HG02678 (cell line): ENCODE data around the gene SLC9C2.
"Not testable (repeated sequence)": the region's sequence is repeated elsewhere in the genome, so short reads cannot be mapped to it uniquely, and the experiment has no call there.

ENCODE experiments used
- ATAC-seq: cut with Tn5 transposase; IDR thresholded peaks from one replicate; pipeline ENCODE4 v1.9.1; 2021; ENCODE audit warnings: mild to moderate bottlenecking, moderate library complexity; ENCODE audit not compliant: unreplicated experiment

The SLC9C2 gene

DNA sequence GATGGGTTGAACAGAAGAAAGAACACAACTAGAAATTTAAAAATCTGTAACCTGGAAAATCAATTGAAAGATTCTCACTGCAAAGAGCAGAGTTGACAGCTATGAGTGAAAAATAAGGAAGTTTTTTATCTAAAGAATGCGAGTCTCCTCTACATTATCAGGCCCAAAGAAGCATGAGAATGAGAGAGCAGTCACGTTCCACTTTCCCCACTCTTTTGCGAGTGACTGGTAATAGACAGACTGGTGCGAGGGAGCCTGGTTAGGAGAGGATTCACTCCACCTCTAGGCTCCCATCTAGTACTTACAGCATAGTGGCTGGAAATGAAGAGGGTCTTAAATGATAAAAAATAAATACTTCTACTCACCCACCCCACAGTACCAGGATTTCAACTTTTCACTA lies 73.8 kb downstream of the SLC9C2 start:
- no peak for ATAC-seq

- no peak for ATAC-seq
Observed at GRCh38 chr1:173527151-173527826, 75.6 kb downstream of the SLC9C2 start.

DNA sequence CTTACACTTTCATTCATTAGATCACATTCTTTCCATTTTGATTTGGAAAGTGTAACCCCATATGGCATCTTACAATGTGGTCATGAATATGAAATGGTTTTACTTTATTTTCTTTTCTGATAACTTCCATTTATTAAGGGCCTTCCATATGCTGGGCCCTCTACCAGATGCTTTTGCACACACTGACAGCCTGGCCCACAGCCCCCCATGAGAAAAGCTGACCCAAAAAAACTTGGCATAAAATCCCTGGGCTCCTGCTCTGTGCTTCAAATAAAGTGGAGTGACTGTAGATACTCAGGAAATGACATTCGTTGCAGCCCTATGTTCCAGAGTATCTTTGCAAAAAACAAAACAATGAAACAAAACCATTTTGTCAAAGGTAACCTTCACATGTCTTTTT lies 76.9 kb downstream of the SLC9C2 start:
- no peak for ATAC-seq

DNA sequence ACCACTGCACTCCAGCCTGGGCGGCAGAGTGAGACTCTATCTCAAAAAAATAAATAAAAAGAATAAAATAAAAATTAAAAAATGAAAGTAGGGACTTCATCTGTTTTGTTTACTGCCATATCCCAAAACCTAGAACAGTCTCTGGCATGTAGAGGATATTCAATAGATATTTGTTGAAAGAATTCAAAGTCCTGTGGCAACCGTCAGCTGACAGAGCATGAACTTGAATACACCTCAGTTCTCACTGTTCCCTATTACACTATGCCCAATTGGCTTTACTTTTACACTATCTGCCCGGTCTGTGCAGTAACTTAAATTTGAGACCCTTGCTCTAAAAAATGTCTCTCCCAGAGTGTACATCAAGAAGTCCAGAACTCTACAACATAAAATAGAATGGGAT lies 79.5 kb downstream of the SLC9C2 start:
- ATAC-seq, result no peak

DNA sequence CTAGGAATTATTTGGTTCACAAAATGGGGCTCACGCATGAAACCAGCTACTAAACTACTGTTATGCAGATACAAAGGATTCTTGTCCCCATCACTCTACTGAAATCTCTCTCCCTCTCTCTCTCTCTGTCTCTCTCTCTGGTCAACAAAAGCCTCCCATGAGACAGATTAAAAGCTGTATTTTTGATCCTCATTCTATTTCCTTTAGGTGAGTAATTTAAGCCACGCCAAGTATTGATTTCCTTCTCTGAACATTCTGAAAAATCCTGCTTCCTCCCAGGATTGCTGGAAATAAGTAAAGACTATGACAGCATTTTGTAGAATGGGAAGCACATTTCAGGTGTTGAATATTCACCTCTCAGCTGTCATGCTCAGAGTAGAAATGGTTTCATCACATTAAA lies 82.1 kb downstream of the SLC9C2 start:
- ATAC-seq, result no peak

GRCh38 chr1:173514503-173514902 lies 88.4 kb downstream of the SLC9C2 start:
- not testable (repeated sequence) for ATAC-seq

GRCh38 chr1:173509797-173510196 lies 93.1 kb downstream of the SLC9C2 start:
- no peak for ATAC-seq

- no peak for ATAC-seq
Observed at GRCh38 chr1:173508541-173508940, 94.3 kb downstream of the SLC9C2 start.

DNA sequence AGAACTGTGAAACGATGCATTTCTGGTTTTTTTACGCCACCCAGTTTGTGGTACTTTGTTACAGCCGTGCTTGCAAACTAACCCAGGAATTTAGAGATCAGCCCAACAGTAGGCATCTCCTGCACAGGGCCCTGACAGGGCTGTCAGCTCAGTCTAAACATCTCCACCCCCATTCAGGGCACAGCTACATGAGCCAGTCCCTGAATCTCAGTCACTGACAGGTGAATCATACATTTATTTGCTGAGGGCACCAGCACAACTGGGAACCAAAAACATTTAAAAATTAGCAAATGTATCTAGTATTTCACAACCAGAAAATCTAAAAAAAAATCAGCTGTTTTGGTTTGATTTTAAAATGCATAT lies 95.0 kb downstream of the SLC9C2 start:
- no peak for ATAC-seq

DNA sequence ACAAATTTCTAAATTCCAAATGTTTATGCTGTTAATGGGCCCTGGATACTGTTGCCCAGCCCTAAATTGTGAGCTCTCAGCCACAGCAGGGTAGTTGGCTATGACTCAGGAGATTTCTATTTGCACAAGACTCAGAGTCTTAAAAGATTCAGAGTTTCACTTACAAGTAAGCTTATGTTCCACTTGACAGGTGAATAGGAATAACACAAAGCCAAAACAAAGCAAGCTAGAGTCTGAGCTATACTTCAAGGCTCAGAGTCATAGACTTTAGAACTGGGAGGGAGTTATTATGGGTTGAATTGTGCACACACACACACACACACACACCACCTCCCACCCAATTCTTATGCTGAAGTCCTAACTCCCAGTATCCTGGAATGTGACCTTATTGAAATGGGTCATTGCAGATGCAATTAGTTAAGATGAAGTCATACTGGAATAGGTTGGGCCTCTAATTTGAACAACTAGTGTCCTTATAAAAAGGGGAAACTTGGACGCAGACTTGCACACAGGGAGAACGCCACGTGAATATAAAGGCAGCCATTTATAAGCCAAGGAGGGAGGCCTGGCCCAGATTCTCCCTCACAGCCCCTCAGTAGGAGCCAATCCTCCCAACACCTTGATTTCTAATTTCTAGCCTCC lies 95.5 kb downstream of the SLC9C2 start:
- no peak for ATAC-seq

DNA sequence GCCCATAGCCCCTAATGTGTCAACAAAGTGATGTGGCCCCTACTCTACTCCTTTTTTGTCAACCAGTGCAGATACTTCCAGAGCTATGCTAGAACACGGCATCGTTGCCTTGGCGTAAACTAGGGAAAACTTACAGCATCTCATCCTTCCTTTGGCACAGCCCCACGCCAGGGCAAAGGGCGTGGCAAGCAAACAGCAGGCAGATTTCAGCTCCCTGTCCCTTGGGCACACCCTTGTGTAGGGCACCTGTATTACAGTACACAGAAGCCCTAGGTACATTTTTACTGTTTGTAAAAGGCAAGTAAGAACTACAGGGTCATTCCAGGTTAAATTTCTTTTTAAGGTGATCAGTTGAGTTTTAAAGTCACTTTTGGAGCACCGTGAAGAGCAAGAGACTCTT lies 96.4 kb downstream of the SLC9C2 start:
- no peak for ATAC-seq

DNA sequence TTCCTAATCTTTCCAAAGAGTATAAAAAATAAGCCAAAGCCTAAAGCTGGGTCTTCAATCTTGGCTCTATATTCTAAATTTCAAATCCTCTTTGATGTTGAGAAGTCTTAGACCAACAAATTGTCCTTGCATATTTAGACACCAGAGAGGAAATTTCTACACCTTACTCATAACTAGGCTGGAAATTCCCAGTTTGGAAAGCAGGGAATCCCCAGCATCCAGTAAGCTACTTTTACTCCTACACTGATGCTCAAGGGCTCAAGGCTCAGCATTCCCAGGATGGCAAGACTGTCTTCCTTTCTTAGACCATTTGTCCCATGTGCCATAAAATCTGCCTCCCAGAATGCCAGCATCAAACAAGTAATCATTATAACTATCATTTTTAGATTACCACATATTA lies 97.5 kb downstream of the SLC9C2 start:
- no peak for ATAC-seq

DNA sequence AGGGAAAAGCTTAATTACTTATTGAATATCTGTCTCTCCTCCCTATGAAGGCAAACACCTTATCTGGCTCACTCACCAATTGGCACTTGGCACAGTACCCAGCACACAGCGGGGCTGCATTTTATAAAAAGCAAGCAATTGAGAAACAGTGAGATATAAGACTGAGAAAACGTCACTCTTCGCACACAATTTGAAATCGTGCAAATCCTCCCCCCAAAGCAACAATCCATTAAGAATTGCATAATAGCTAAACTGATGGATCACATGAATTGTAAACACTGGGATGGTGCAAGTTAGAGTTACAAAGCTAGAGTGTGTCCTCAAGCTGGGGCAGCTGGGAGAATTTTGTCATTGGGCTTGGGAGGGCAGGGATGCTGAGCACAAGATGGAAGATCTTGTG lies 98.6 kb downstream of the SLC9C2 start:
- ATAC-seq, result no peak

DNA sequence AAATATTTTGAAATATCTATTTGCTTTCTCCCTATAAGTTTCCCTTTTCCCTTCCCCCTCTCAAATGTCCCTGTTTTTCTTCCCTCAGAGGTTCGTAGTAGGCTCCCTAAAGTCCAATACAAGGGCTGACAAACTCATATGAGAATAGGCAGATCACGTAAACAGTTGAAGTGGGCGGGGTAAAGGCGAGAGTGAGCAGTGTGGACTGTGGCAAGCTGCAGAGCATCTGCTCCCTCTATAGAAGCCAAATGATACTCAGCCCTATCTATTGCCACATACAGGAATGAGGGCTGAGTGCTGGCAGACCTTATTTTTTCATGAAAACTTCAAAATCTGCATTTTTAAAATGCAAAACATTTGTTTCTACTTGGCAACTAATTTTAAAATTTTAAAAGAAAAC lies 99.5 kb downstream of the SLC9C2 start:
- ATAC-seq, result no peak

GRCh38 chr1:173502104-173502503 lies 100.8 kb downstream of the SLC9C2 start:
- ATAC-seq, result no peak

GRCh38 chr1:173499729-173500128 lies 103.1 kb downstream of the SLC9C2 start:
- ATAC-seq, result no peak

- ATAC-seq, result no peak
Observed at GRCh38 chr1:173496757-173497320, 106.0 kb downstream of the SLC9C2 start.

GRCh38 chr1:173495609-173496267 lies 107.1 kb downstream of the SLC9C2 start:
- no peak for ATAC-seq

GRCh38 chr1:173493125-173493524 lies 109.7 kb downstream of the SLC9C2 start:
- ATAC-seq, result not testable (repeated sequence)

GRCh38 chr1:173491508-173491907 lies 111.4 kb downstream of the SLC9C2 start:
- no peak for ATAC-seq

DNA sequence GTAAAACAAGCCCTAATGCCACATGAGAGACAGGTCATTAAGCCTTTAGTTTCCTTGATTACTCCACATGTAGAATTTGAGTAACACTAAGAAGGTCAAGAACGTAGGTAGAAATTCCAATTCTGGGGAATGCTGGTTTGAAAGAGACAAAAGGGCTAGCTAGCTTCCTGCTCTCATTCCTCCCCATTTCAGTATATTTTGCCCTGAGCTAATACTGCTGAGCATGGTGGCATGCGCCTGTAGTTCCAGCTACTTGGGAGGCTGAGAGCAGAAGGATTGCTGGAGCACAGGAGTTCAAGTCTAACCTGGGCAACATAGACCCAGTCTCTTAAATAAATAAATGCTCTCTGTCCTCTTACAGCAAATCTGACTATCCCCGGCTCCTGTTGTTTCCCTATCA lies 112.9 kb downstream of the SLC9C2 start:
- no peak for ATAC-seq

DNA sequence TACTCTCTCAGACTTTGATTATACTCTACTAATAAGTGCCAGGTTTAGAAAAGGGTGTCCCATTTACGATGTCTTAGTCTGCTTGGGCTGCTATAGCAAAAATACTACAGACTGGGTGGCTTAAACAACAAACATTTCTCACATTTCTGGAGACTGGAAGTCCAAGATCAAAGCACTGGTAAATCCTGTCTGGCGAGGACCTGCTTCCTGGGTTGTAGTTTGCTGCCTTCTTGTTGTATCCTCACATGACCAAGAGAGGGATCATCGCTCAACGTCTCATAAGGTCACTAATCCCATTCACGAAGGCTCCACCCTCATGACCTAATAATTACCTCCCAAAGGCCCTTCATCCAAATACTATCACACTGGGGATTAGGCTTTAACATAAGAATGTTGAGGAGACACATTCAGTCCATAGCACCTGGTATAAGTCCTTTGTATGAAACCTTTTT lies 113.7 kb downstream of the SLC9C2 start:
- no peak for ATAC-seq
